ENCODE results near the gene MICAL2.

- TF ChIP-seq POLR2AphosphoS5 (IDR thresholded peaks at IDR 0.05) (no peak), POLR2A (IDR thresholded peaks at IDR 0.05) (no peak)
These were observed 27.0 kb upstream of the MICAL2 start for GRCh38 chr11:12083380-12083779.
